Measurements from ENCODE around the gene LAIR1. TPM values are rescaled to one million over a fixed set of nuclear protein-coding genes. Genes with fewer than 3 reads are reported as not detected.

The LAIR1 gene
- polyA plus RNA-seq, 1 donor (not counting 4 experiments of a cell fraction or from before 2014, with no cell fraction given) = not detected

DNA sequence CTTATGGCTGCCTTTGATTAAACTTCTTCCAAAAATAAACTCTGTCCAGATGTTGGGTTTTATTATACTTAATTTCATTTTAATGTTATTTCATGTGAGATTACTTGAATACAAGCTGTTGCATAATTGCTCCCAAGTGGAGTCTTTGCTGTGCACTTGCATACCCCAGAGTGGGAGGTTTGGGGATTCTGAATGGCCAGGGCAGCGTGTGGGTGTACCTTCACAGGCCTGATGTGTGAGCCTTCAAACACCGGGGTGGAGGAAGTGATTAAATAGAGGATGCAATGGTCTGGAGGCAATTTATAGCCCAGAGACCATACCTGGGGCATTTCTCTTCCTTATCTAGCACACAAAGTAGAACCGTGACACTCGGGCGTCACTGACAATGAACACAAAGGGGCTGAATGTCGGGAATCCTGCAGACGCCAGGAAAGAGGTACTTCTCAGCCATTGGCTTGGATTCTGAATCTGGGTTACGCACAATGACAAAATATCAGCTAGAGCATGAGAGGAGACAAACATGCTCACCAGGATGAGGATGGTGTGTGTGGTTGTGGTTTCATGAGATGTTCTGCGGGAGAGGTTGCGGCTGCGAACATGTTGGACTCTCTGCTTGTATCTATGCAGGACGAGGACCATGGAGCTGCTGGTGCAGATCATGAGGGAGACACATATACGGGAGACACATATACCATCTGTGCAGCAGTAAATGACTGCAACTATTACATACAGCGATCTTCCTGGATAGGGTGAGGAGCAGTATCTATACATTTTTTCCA is 44.6 kb downstream of the LAIR1 start:
- no peaks in the 10 kb centered on the region for H3K27me3 ChIP-seq (ENCODE audit: control insufficient read depth, extremely low read depth, insufficient read depth, low read length)
- no peak for DNase-seq (ENCODE audit: low read depth, low spot score)
- FAIRE-seq = no peak

DNA sequence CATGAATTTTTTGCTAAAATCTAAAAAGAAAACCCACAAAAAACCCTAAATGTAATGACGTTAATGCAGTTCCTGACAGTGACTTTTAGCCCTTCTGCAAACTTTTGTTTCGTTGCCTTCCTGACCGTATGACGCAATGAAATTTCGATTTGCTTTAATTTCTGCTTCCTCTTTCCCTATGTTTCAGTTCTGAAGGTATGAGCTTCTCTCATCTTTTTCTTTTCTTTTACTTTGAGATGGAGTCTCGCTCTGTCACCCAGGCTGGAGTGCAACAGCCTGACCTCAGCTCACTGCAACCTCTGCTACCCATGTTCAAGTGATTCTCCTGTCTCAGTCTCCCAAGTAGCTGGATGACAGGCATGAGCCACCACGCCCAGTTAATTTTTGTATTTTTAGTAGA is 45.7 kb downstream of the LAIR1 start:
- DNase-seq (ENCODE audit: low read depth, low spot score) (no peak), FAIRE-seq (no peak)
- H3K27me3 ChIP-seq (ENCODE audit: control insufficient read depth, extremely low read depth, insufficient read depth, low read length) = no peaks in the 10 kb centered on the region
- H3K79me2 ChIP-seq (ENCODE audit: control insufficient read depth, insufficient read depth, low read length) = no peaks in the 10 kb centered on the region
- H4K20me1 ChIP-seq (ENCODE audit: control insufficient read depth, extremely low read depth, insufficient read depth, low read length) = no peaks in the 10 kb centered on the region
- no peaks in the 10 kb centered on the region for H3K9me3 ChIP-seq (ENCODE audit: control insufficient read depth, low read depth, low read length)
- H3K4me2 ChIP-seq (ENCODE audit: control insufficient read depth, extremely low read depth, insufficient read depth, low read depth, low read length) = no peak overlapping the region
- TF ChIP-seq, protein P1, sequence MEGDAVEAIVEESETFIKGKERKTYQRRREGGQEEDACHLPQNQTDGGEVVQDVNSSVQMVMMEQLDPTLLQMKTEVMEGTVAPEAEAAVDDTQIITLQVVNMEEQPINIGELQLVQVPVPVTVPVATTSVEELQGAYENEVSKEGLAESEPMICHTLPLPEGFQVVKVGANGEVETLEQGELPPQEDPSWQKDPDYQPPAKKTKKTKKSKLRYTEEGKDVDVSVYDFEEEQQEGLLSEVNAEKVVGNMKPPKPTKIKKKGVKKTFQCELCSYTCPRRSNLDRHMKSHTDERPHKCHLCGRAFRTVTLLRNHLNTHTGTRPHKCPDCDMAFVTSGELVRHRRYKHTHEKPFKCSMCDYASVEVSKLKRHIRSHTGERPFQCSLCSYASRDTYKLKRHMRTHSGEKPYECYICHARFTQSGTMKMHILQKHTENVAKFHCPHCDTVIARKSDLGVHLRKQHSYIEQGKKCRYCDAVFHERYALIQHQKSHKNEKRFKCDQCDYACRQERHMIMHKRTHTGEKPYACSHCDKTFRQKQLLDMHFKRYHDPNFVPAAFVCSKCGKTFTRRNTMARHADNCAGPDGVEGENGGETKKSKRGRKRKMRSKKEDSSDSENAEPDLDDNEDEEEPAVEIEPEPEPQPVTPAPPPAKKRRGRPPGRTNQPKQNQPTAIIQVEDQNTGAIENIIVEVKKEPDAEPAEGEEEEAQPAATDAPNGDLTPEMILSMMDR (optimal IDR thresholded peaks at IDR 0.05 in 1 of 3, IDR thresholded peaks at IDR 0.05 in 1 of 3, conservative IDR thresholded peaks at IDR 0.05 in 1 of 3; ENCODE audit: extremely low read depth in 1 of 3, insufficient read depth in 2 of 3, low read length in 3 of 3) = no peak
- TF ChIP-seq EZH2 (IDR thresholded peaks at IDR 0.05; ENCODE audit: low read length) = no peak
- H3K4me1 ChIP-seq (ENCODE audit: control insufficient read depth, extremely low read depth, insufficient read depth, low read length) = no peaks in the 10 kb centered on the region
- no peaks in the 10 kb centered on the region for H3K36me3 ChIP-seq (ENCODE audit: control insufficient read depth in 2 of 2, extremely low read depth in 1 of 2, insufficient read depth in 2 of 2, low read length in 2 of 2)
- H2AFZ ChIP-seq (ENCODE audit: control insufficient read depth, low read length) = no peak overlapping the region
- no peak overlapping the region for H3K9ac ChIP-seq (ENCODE audit: control insufficient read depth, extremely low read depth, insufficient read depth, low read length)
- no peak overlapping the region for H3K4me3 ChIP-seq (ENCODE audit: control insufficient read depth in 2 of 3, extremely low read depth in 1 of 3, insufficient read depth in 2 of 3, low read depth in 1 of 3, low read length in 3 of 3)
- no peak overlapping the region for H3K27ac ChIP-seq (ENCODE audit: control insufficient read depth, insufficient read depth, low read length)
- dilution Hi-C loops (cut with MboI; ENCODE audit: extremely low pct_ligation_motif_present, low sequenced_read_pairs) = no loop called here
- no peaks in the 10 kb centered on the region for H3K9me1 ChIP-seq (ENCODE audit: control insufficient read depth, extremely low read depth, insufficient read depth, low read length)

More for the DNA sequence above, 44.6 kb downstream of the LAIR1 start:
- no peak overlapping the region for H3K9ac ChIP-seq (ENCODE audit: control insufficient read depth, extremely low read depth, insufficient read depth, low read length)
- no peak overlapping the region for H3K4me3 ChIP-seq (ENCODE audit: control insufficient read depth in 2 of 3, extremely low read depth in 1 of 3, insufficient read depth in 2 of 3, low read depth in 1 of 3, low read length in 3 of 3)
- H3K36me3 ChIP-seq (ENCODE audit: control insufficient read depth in 2 of 2, extremely low read depth in 1 of 2, insufficient read depth in 2 of 2, low read length in 2 of 2) = no peaks in the 10 kb centered on the region
- dilution Hi-C loops (cut with MboI; ENCODE audit: extremely low pct_ligation_motif_present, low sequenced_read_pairs) = no loop called here
- no peaks in the 10 kb centered on the region for H4K20me1 ChIP-seq (ENCODE audit: control insufficient read depth, extremely low read depth, insufficient read depth, low read length)
- no peaks in the 10 kb centered on the region for H3K9me3 ChIP-seq (ENCODE audit: control insufficient read depth, low read depth, low read length)
- H2AFZ ChIP-seq (ENCODE audit: control insufficient read depth, low read length) = no peak overlapping the region
- H3K27ac ChIP-seq (ENCODE audit: control insufficient read depth, insufficient read depth, low read length) = no peak overlapping the region
- no peak overlapping the region for H3K4me2 ChIP-seq (ENCODE audit: control insufficient read depth, extremely low read depth, insufficient read depth, low read depth, low read length)
- H3K4me1 ChIP-seq (ENCODE audit: control insufficient read depth, extremely low read depth, insufficient read depth, low read length) = no peaks in the 10 kb centered on the region
- H3K79me2 ChIP-seq (ENCODE audit: control insufficient read depth, insufficient read depth, low read length) = no peaks in the 10 kb centered on the region
- no peak for TF ChIP-seq EZH2 (IDR thresholded peaks at IDR 0.05; ENCODE audit: low read length)
- TF ChIP-seq, protein P1 (optimal IDR thresholded peaks at IDR 0.05 in 1 of 3, IDR thresholded peaks at IDR 0.05 in 1 of 3, conservative IDR thresholded peaks at IDR 0.05 in 1 of 3; ENCODE audit: extremely low read depth in 1 of 3, insufficient read depth in 2 of 3, low read length in 3 of 3) = no peak
- H3K9me1 ChIP-seq (ENCODE audit: control insufficient read depth, extremely low read depth, insufficient read depth, low read length) = no peaks in the 10 kb centered on the region
